Activated naive CD4-positive, alpha-beta T cell treated with anti-CD3 and anti-CD28 coated beads, Interleukin-2, amount 50 U/mL, for 24 hours (primary cell): ENCODE data around the gene UXT.
"Not testable (repeated sequence)": the region's sequence is repeated elsewhere in the genome, so short reads cannot be mapped to it uniquely, and the experiment has no call there.

Source experiments
- H3K27ac Mint-ChIP-seq: one replicate; pipeline ENCODE4 v1.8.0; 2021; ENCODE audit warnings: mild to moderate bottlenecking, mixed read lengths
- H3K27me3 Mint-ChIP-seq: one replicate; pipeline ENCODE4 v1.8.0; 2021; ENCODE audit warnings: mixed read lengths
- H3K36me3 Mint-ChIP-seq: one replicate; pipeline ENCODE4 v1.8.0; 2021; ENCODE audit warnings: mixed read lengths
- H3K4me1 Mint-ChIP-seq: one replicate; pipeline ENCODE4 v1.8.0; 2021; ENCODE audit warnings: mixed read lengths
- H3K4me3 Mint-ChIP-seq: one replicate; pipeline ENCODE4 v1.8.0; 2021; ENCODE audit warnings: mild to moderate bottlenecking, mixed read lengths
- H3K9me3 Mint-ChIP-seq: one replicate; pipeline ENCODE4 v1.8.0; 2021; ENCODE audit warnings: mixed read lengths

UXT gene

GRCh38 chrX:47658684-47659420 is at the start of gene UXT:
Gene UXT (minus strand): TSS chrX:47659180. CDS start chrX:47658927, 253 bp downstream.
- H3K27me3 Mint-ChIP-seq: no peaks in the 10 kb centered on the region
- H3K9me3 Mint-ChIP-seq: no peaks in the 10 kb centered on the region
- peaks cover 11% of the 10 kb centered on the region for H3K36me3 Mint-ChIP-seq
- H3K27ac Mint-ChIP-seq: peak within 1 kb of the TSS; percentile 94
- peaks cover 26% of the 10 kb centered on the region for H3K4me1 Mint-ChIP-seq
- peak within 1 kb of the TSS; percentile 79 for H3K4me3 Mint-ChIP-seq

DNA sequence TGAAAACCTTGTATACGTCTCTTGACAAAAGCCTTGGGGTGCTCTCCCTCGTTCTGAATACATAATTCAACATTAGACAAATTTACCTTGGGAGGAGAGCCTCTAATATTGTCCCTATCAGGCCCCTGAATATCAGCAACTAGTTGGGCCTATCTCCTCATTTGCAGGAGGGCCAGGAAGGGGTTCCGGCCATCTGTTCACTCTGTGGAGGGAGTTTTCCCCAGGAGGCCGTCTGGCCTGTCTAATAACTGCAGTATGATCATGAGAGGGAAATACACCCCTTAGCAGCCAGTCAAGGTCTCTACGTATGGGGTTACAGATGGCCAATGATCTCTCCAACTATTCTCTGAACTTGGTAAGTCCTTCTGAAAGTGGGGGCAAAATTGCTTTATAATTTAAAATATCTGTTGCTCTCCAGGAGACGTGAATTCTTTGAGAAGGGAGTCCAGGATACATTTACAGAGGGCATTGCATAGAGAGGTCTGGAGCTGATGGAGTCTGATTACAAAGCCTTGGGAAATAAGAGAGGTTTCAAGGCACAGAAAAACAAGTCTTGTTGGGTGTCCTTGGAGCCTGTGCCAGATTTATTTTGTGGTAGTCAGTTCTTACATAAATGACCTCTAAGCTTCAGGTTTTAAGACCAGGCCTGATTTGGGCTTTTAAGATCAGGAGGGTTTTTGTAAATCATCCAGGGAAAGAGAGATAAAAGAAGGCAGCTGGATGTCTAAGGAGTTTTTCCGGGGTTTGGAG is 48.2 kb upstream of the UXT start:
- Mint-ChIP-seq H3K4me1 (no peaks in the 10 kb centered on the region), H3K27ac (no peak overlapping the region), H3K4me3 (no peak overlapping the region), H3K9me3 (no peaks in the 10 kb centered on the region), H3K27me3 (no peaks in the 10 kb centered on the region), H3K36me3 (no peaks in the 10 kb centered on the region)

- Mint-ChIP-seq H3K4me3 (no peak overlapping the region), H3K36me3 (no peaks in the 10 kb centered on the region), H3K4me1 (no peaks in the 10 kb centered on the region), H3K27me3 (no peaks in the 10 kb centered on the region), H3K9me3 (no peaks in the 10 kb centered on the region), H3K27ac (no peak overlapping the region)
These were observed 47.6 kb upstream of the UXT start for GRCh38 chrX:47706575-47706974.

GRCh38 chrX:47704736-47705135 is 45.8 kb upstream of the UXT start:
- peaks cover 3% of the 10 kb centered on the region for H3K27me3 Mint-ChIP-seq
- no peak overlapping the region for H3K4me3 Mint-ChIP-seq
- H3K9me3 Mint-ChIP-seq: no peaks in the 10 kb centered on the region
- H3K27ac Mint-ChIP-seq: no peak overlapping the region
- no peaks in the 10 kb centered on the region for H3K36me3 Mint-ChIP-seq
- no peaks in the 10 kb centered on the region for H3K4me1 Mint-ChIP-seq

DNA sequence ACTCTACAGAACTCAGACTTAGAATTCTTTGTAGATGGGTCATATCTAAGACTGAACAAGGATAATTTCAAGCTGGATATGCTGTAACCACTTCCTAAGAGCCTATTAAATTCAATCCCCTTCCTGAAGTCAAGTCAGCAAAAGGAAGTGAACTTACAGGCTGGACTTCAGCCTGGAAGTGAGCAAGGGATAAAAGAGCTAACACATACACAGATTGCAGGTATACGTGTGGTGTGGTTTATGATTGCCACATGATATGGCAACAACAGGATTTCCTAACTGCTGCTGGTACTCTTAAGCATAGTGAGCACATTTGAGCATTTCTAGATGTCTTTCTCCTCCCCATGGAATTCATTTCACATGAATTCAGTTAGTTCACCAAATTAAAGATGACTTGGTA is 38.2 kb upstream of the UXT start:
- Mint-ChIP-seq H3K4me3 (no peak overlapping the region), H3K27me3 (peaks cover 3% of the 10 kb centered on the region), H3K9me3 (no peaks in the 10 kb centered on the region), H3K36me3 (no peaks in the 10 kb centered on the region), H3K27ac (no peak overlapping the region), H3K4me1 (no peaks in the 10 kb centered on the region)

DNA sequence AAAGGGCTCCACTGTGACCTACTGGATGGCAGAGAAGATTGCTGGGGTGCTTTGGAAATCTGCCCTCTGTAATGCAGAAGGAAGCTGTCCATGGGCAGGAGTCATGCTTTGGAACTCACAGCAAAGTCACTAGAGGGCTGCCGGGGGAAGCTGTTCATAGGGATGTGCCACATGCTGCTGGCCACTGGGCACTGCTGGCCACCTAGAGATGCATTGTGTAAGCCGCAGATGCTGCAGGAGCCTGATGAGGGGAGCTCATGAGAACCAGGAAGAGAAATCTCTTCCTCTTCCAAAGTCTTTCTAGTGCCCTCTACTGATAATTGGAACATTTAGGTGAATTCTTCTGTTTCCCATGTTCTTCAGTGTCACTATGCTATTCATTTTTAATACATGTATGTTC is 31.2 kb upstream of the UXT start:
- H3K4me1 Mint-ChIP-seq: no peaks in the 10 kb centered on the region
- no peaks in the 10 kb centered on the region for H3K36me3 Mint-ChIP-seq
- H3K27ac Mint-ChIP-seq: no peak overlapping the region
- H3K27me3 Mint-ChIP-seq: no peaks in the 10 kb centered on the region
- H3K4me3 Mint-ChIP-seq: no peak overlapping the region
- no peaks in the 10 kb centered on the region for H3K9me3 Mint-ChIP-seq

DNA sequence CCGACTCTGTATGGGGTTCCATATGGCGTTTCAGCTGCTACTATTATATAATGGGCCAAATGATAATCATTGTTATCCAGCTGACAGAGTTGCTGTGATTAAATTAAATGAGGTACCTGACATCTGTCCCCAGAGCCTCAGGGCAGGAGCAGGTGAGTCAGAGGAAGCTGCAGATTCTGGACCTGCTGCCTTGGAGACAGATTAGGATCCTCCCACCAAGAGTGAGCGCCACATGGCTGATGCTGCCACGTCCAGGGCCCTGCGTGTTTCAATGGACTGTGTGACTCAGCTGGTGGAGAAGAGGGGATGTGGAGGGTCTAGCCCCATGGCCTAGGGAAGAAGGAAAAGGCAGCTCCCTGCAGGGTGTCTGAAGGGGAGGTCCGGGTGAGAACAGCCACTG is 28.3 kb upstream of the UXT start:
- H3K4me1 Mint-ChIP-seq: no peaks in the 10 kb centered on the region
- no peak overlapping the region for H3K4me3 Mint-ChIP-seq
- H3K27me3 Mint-ChIP-seq: no peaks in the 10 kb centered on the region
- no peaks in the 10 kb centered on the region for H3K36me3 Mint-ChIP-seq
- no peak overlapping the region for H3K27ac Mint-ChIP-seq
- no peaks in the 10 kb centered on the region for H3K9me3 Mint-ChIP-seq

DNA sequence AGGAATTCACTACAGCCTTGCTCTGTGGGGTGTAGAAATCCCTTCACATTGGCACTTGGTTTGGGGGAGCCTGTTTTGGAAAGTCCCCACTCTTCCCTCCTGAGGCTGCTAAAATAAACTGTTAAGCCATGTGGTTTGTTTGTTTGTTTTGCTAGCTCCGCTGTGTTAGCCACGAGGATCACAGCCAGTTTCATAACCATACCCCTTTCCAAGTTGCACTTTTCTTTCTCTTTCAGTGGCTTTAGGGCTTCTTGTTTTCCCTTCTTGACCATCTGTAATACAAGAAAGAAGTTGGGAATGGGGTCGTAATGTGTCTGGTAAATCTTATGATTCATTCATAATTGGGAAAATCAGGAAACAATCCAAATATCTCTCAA is 24.8 kb upstream of the UXT start:
- Mint-ChIP-seq H3K36me3 (no peaks in the 10 kb centered on the region), H3K4me1 (no peaks in the 10 kb centered on the region), H3K27ac (no peak overlapping the region), H3K27me3 (no peaks in the 10 kb centered on the region), H3K4me3 (no peak overlapping the region), H3K9me3 (no peaks in the 10 kb centered on the region)

DNA sequence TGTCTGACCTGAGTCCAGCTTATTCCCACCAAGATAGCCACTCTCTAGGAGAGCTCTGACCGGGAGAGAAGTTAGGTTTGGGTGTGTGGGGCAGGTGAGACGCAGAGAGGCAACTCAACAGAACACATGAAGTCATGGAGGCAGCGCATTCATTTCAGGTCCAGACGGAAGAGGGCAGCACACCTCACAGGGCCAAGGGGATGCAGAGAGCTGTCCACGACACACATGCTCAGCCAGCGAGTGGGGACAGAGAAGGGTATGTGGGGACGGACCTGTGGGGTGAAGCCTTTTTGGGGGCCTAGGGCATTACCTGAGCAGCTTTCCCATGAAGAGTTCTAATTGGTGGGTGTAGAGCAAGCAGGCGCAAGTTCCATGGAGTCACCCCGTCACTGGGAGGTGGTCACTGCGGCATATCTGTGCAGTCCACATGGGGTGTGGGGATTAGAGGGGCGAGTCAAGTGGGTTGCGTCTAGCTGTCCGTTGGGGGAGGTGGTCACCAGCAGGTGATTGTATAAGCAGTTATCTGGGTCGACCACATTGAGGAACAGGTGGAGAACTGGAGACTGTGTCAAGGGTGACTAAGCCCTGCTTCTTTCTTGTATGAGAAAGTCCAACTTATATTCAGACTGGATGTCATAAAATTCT is 24.3 kb upstream of the UXT start:
- no peaks in the 10 kb centered on the region for H3K9me3 Mint-ChIP-seq
- no peaks in the 10 kb centered on the region for H3K4me1 Mint-ChIP-seq
- H3K36me3 Mint-ChIP-seq: no peaks in the 10 kb centered on the region
- no peak overlapping the region for H3K4me3 Mint-ChIP-seq
- no peaks in the 10 kb centered on the region for H3K27me3 Mint-ChIP-seq
- no peak overlapping the region for H3K27ac Mint-ChIP-seq

DNA sequence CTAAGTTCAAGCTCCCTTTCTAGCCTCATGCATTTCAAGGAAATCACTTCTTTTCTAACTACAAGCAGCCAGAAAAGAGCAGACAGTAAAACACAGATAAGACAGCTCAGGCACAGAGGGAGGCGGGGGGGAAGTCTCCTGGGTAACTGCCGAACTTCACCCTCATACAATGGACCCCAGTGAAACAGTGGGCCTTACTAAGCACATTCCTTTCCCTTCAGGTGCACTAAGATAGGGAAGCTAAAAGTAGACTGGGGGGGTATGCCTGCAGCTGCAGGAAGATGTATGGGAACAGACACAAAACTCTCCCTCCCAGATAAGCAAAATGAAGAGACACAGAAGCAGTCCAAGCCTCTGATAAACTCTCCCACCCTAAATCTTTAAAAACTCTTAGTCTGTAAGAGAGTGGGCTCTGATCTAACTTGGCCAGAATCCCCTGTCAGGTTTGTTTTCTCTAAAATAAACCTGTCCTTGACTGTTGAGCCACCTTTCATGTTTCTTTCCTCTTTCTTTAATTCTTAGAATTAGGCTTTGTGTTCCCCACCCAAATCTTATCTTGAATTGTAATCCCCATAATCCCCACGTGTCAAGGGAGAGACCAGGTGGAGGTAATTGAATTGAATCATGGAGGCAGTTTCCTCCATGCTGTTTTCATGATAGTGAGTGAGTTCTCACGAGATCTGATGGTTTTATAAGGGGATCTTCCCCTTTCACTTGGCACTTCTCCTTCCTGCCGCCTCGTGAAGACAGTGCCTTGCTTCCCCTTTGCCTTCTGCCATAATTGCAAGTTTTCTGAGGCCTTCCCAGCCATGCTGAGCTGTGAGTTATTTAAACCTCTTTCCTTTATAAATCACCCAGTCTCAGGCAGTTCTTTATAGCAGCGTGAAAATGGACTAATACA is 17.2 kb upstream of the UXT start:
- not testable (repeated sequence) for H3K4me1 Mint-ChIP-seq, H3K36me3 Mint-ChIP-seq, H3K27me3 Mint-ChIP-seq, H3K4me3 Mint-ChIP-seq, H3K27ac Mint-ChIP-seq, H3K9me3 Mint-ChIP-seq

- Mint-ChIP-seq H3K4me3 (no peak overlapping the region), H3K27ac (no peak overlapping the region), H3K36me3 (no peaks in the 10 kb centered on the region), H3K27me3 (no peaks in the 10 kb centered on the region), H3K9me3 (no peaks in the 10 kb centered on the region), H3K4me1 (no peaks in the 10 kb centered on the region)
These were observed 15.8 kb upstream of the UXT start for GRCh38 chrX:47674776-47675175.

- not testable (repeated sequence) for H3K27ac Mint-ChIP-seq, H3K27me3 Mint-ChIP-seq, H3K4me3 Mint-ChIP-seq, H3K36me3 Mint-ChIP-seq, H3K9me3 Mint-ChIP-seq
- peaks cover 13% of the 10 kb centered on the region for H3K4me1 Mint-ChIP-seq
These were observed 6.8 kb upstream of the UXT start for GRCh38 chrX:47665797-47666196.

DNA sequence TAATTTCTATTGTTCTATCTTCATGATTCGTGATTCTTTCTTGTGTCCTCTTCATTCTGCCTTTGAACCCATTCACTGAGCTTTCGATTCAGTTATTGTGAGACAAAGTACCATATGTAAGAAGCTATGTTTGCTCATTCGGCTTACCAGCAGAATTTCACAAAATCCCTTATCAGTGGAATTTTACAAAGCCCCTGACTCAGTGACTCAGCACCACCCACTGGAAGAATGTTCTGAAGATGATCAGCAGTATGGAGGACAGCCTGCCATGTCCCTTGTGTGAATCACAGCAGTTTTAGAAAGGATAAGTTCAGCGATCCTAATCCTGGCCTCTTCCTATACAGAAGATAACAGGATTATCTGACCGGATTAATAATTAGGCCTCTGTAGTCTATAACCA is 5.8 kb upstream of the UXT start:
- H3K27me3 Mint-ChIP-seq: no peaks in the 10 kb centered on the region
- no peaks in the 10 kb centered on the region for H3K9me3 Mint-ChIP-seq
- H3K36me3 Mint-ChIP-seq: no peaks in the 10 kb centered on the region
- peaks cover 13% of the 10 kb centered on the region for H3K4me1 Mint-ChIP-seq
- no peak overlapping the region for H3K4me3 Mint-ChIP-seq
- peak overlapping the region; percentile 69 for H3K27ac Mint-ChIP-seq

DNA sequence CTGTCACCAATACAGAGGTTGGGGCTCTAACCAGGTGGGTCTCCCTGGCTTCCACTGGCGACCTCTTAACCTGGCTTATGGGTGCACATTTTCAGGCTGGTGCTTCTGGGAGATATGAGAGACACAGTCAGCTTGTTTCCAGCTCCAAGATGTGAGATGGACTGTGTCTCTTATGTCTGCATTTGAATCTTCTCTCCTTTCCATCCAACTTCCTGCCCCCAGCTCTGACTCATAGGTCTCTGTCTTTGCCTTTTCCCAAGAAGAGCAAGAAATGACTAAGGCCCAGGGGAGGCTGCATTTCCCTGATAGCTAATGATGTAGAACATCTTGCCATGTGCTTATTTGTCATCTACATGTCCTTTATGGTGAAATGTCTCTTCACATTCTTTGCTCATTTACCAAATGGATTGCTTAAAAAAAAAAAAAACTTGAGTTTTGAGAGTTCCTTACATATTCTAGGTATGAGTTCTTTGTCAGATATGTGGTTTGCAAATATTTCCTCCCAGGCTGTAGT is 3.2 kb upstream of the UXT start:
- Mint-ChIP-seq H3K4me3 (peak overlapping the region; percentile 20), H3K36me3 (no peaks in the 10 kb centered on the region), H3K27me3 (no peaks in the 10 kb centered on the region)

DNA sequence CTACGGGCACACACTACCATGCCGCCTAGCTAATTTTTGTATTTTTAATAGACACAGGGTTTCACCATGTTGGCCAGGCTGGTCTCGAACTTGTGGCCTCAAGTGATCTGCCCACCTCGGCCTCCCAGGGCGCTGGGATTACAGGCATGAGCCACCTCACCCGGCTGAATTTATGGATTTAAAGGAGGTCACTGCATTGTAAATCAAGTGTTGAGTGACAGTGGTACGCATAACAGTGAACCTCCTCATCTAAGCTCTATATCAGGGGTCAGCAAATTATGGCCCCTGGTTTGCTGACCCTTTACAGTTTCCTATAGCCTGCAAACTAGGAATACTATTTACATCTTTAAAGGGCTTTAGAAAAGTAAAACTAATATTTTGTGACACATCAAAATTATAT is 2.6 kb upstream of the UXT start:
- no peaks in the 10 kb centered on the region for H3K27me3 Mint-ChIP-seq
- no peak overlapping the region for H3K27ac Mint-ChIP-seq
- H3K9me3 Mint-ChIP-seq: no peaks in the 10 kb centered on the region
- peaks cover 21% of the 10 kb centered on the region for H3K4me1 Mint-ChIP-seq
- no peak overlapping the region for H3K4me3 Mint-ChIP-seq
- H3K36me3 Mint-ChIP-seq: peaks cover under 1% of the 10 kb centered on the region

More for the DNA sequence above, 3.2 kb upstream of the UXT start:
- peaks cover 17% of the 10 kb centered on the region for H3K4me1 Mint-ChIP-seq
- H3K27ac Mint-ChIP-seq: peak overlapping the region; percentile 96
- H3K9me3 Mint-ChIP-seq: no peaks in the 10 kb centered on the region
